Measurements from ENCODE around the gene PTPRR. TPM values are rescaled to one million over a fixed set of nuclear protein-coding genes. Genes with fewer than 3 reads are reported as not detected.

Gene PTPRR
- polyA plus RNA-seq, 2 of the 4 experiments (the other 2 are of a cell fraction) = 0.13 to 0.15 TPM

- no peak for ATAC-seq
- FAIRE-seq = no peak
- ChIA-PET POLR2A (no interaction called here), CTCF (interaction anchor here (0.6 to 5.1 kb wide), 18 partner anchors 10 to 1645 kb away, joined by 3 to 48 read pairs (median 4); no protein-coding TSS in a partner anchor)
- 17% methylated on average over 2 of the region's 2 CpGs for WGBS (ENCODE audit: missing lambda C conversion rate)
- TF ChIP-seq FOSL2 (IDR thresholded peaks at IDR 0.05) = no peak
- TF ChIP-seq FOSL2 (CRISPR knock-in tag; IDR thresholded peaks at IDR 0.05) = no peak
- no peak for TF ChIP-seq POLR2A (IDR thresholded peaks at IDR 0.05; ENCODE audit: low read length)
- TF ChIP-seq POLR2AphosphoS2 (conservative IDR thresholded peaks at IDR 0.05; ENCODE audit: low read length) = no peak
- no peak for TF ChIP-seq RAD21 (conservative IDR thresholded peaks at IDR 0.05 in 1 of 2, IDR thresholded peaks at IDR 0.05 in 1 of 2)
- no peak for TF ChIP-seq EHF (CRISPR knock-in tag; IDR thresholded peaks at IDR 0.05)
- TF ChIP-seq E2F6 (IDR thresholded peaks at IDR 0.05; ENCODE audit: borderline replicate concordance, low read depth) = no peak
- no peak for TF ChIP-seq RNF2 (IDR thresholded peaks at IDR 0.05; ENCODE audit: borderline replicate concordance, low read depth)
- TF ChIP-seq NR3C1 (IDR thresholded peaks at IDR 0.05) = no peak
- no peak for TF ChIP-seq NFE2L2 (conservative IDR thresholded peaks at IDR 0.05; ENCODE audit: low read length)
- TF ChIP-seq REST (IDR thresholded peaks at IDR 0.05) = no peak
- TF ChIP-seq ESRRA (IDR thresholded peaks at IDR 0.05; ENCODE audit: borderline replicate concordance, low read length) = no peak
- TF ChIP-seq USF2 (IDR thresholded peaks at IDR 0.05) = no peak
- no peak for TF ChIP-seq JUN (IDR thresholded peaks at IDR 0.05)
- Histone ChIP-seq H3K9me3 (no peaks in the 10 kb centered on the region), H3K4me1 (no peaks in the 10 kb centered on the region), H3K27ac (no peak overlapping the region), H3K4me3 (no peak overlapping the region), H3K4me2 (no peak overlapping the region)
- DNase-seq (ENCODE audit: low read depth in 1 of 2, low spot score in 1 of 2) = no peak
Observed at GRCh38 chr12:70730675-70731180, 189.8 kb downstream of the PTPRR start.

- peak in 1 of 2 experiments; percentile 33 for DNase-seq (ENCODE audit: low read depth in 1 of 2, low spot score in 1 of 2)
- POLR2A ChIA-PET = no interaction called here
- ATAC-seq = peak; percentile 56 to 69; a peak in 3 of 6 replicates
- 62% methylated on average over 2 of the region's 2 CpGs for WGBS (ENCODE audit: missing lambda C conversion rate)
- CTCF ChIA-PET = interaction anchor here (0.8 kb wide), 1 partner anchor 845 kb away, joined by 3 read pairs; no protein-coding TSS in a partner anchor
- FAIRE-seq = peak; percentile 28
- TF ChIP-seq RAD21 (conservative IDR thresholded peaks at IDR 0.05 in 1 of 2, IDR thresholded peaks at IDR 0.05 in 1 of 2) (peak in 1 of 2 experiments; percentile 24; a peak in 1 of 5 replicates), ZFP36 (IDR thresholded peaks at IDR 0.05; ENCODE audit: borderline replicate concordance, partially characterized antibody) (no peak), CTCF (IDR thresholded peaks at IDR 0.05) (peak; percentile 15; the same call in 1 of the 3 replicates)
- no peaks in the 10 kb centered on the region for H3K9me3 ChIP-seq
- no peak overlapping the region for H3K4me2 ChIP-seq
- H3K4me3 ChIP-seq = no peak overlapping the region
- H3K4me1 ChIP-seq = no peaks in the 10 kb centered on the region
- H3K27ac ChIP-seq = no peak overlapping the region
Observed at GRCh38 chr12:70724444-70724843, 196.1 kb downstream of the PTPRR start.
